Measurements from ENCODE around the gene CFAP100. TPM values are rescaled to one million over a fixed set of nuclear protein-coding genes. Genes with fewer than 3 reads are reported as not detected.

The CFAP100 gene
- total RNA-seq, 3 donors from 2014 or later (not counting 1 experiment from before 2014, with no cell fraction given) = not detected

- peaks cover 2% of the 10 kb centered on the region for H3K27me3 ChIP-seq (ENCODE audit: control insufficient read depth, insufficient read depth, low read length)
- intact Hi-C loops (cut with micrococcal nuclease) = no loop called here
- H3K27ac ChIP-seq (ENCODE audit: low read length) = no peak overlapping the region
- Mint-ChIP-seq H3K4me1 (peaks cover 0 to 5% of the 10 kb centered on the region in 2 donors), H3K36me3 (no peaks in the 10 kb centered on the region), H3K4me3 (no peak overlapping the region), H3K27me3 (ENCODE audit: low read depth in 2 of 2) (peaks cover 5 to 9% of the 10 kb centered on the region in 2 donors), H3K27ac (no peak overlapping the region), H3K9me3 (no peaks in the 10 kb centered on the region)
- H3K36me3 ChIP-seq (ENCODE audit: control insufficient read depth, insufficient read depth, low read length) = no peaks in the 10 kb centered on the region
- H3K4me1 ChIP-seq (ENCODE audit: control insufficient read depth, insufficient read depth, low read length) = no peaks in the 10 kb centered on the region
- no peak overlapping the region for H3K4me3 ChIP-seq (ENCODE audit: low read length)
- 79% methylated on average over 6 of the region's 7 CpGs for WGBS (ENCODE audit: insufficient coverage)
- no peak for TF ChIP-seq CTCF (IDR thresholded peaks at IDR 0.05)
- no peaks in the 10 kb centered on the region for H3K9me3 ChIP-seq (ENCODE audit: control insufficient read depth, insufficient read depth, low read length)
- ATAC-seq (no peak), DNase-seq (no peak)
Measured at GRCh38 chr3:126416943-126417342, 22.2 kb downstream of the CFAP100 start.

GRCh38 chr3:126417515-126417914 lies 22.8 kb downstream of the CFAP100 start:
- no peaks in the 10 kb centered on the region for H3K9me3 Mint-ChIP-seq
- 73% methylated on average over 4 of the region's 5 CpGs for WGBS (ENCODE audit: insufficient coverage)
- TF ChIP-seq CTCF (IDR thresholded peaks at IDR 0.05) = no peak

GRCh38 chr3:126417981-126418530 lies 23.3 kb downstream of the CFAP100 start:
- Histone ChIP-seq H3K27me3 (ENCODE audit: control insufficient read depth, insufficient read depth, low read length) (no peaks in the 10 kb centered on the region), H3K4me3 (ENCODE audit: low read length) (no peak overlapping the region), H3K4me1 (ENCODE audit: control insufficient read depth, insufficient read depth, low read length) (no peaks in the 10 kb centered on the region), H3K36me3 (ENCODE audit: control insufficient read depth, insufficient read depth, low read length) (no peaks in the 10 kb centered on the region), H3K9me3 (ENCODE audit: control insufficient read depth, insufficient read depth, low read length) (no peaks in the 10 kb centered on the region), H3K27ac (ENCODE audit: low read length) (no peak overlapping the region)
- Mint-ChIP-seq H3K4me1 (peaks cover 0 to 5% of the 10 kb centered on the region in 2 donors), H3K9me3 (no peaks in the 10 kb centered on the region), H3K27ac (no peak overlapping the region), H3K27me3 (ENCODE audit: low read depth in 2 of 2) (no peaks in the 10 kb centered on the region), H3K36me3 (no peaks in the 10 kb centered on the region), H3K4me3 (no peak overlapping the region)
- no peak for TF ChIP-seq CTCF (IDR thresholded peaks at IDR 0.05)
- WGBS (ENCODE audit: insufficient coverage) = 92% methylated on average over 11 of the region's 11 CpGs
- intact Hi-C loops (cut with micrococcal nuclease) = no loop called here
- ATAC-seq = no peak
- no peak for DNase-seq

More at GRCh38 chr3:126417515-126417914, 22.8 kb downstream of the CFAP100 start:
- DNase-seq (no peak), ATAC-seq (no peak)
- Histone ChIP-seq H3K36me3 (ENCODE audit: control insufficient read depth, insufficient read depth, low read length) (no peaks in the 10 kb centered on the region), H3K9me3 (ENCODE audit: control insufficient read depth, insufficient read depth, low read length) (no peaks in the 10 kb centered on the region), H3K27ac (ENCODE audit: low read length) (no peak overlapping the region), H3K4me3 (ENCODE audit: low read length) (no peak overlapping the region), H3K27me3 (ENCODE audit: control insufficient read depth, insufficient read depth, low read length) (no peaks in the 10 kb centered on the region), H3K4me1 (ENCODE audit: control insufficient read depth, insufficient read depth, low read length) (no peaks in the 10 kb centered on the region)
- H3K27ac Mint-ChIP-seq = no peak overlapping the region
- intact Hi-C loops (cut with micrococcal nuclease) = no loop called here
- peaks cover under 1 to 3% of the 10 kb centered on the region in 2 donors for H3K27me3 Mint-ChIP-seq (ENCODE audit: low read depth in 2 of 2)
- no peaks in the 10 kb centered on the region for H3K36me3 Mint-ChIP-seq
- H3K4me1 Mint-ChIP-seq = peaks cover 0 to 5% of the 10 kb centered on the region in 2 donors
- H3K4me3 Mint-ChIP-seq = no peak overlapping the region

GRCh38 chr3:126418661-126419131 lies 24.0 kb downstream of the CFAP100 start:
- Histone ChIP-seq H3K9me3 (ENCODE audit: control insufficient read depth, insufficient read depth, low read length) (no peaks in the 10 kb centered on the region), H3K27ac (ENCODE audit: low read length) (no peak overlapping the region), H3K4me1 (ENCODE audit: control insufficient read depth, insufficient read depth, low read length) (no peaks in the 10 kb centered on the region), H3K27me3 (ENCODE audit: control insufficient read depth, insufficient read depth, low read length) (no peaks in the 10 kb centered on the region), H3K36me3 (ENCODE audit: control insufficient read depth, insufficient read depth, low read length) (no peaks in the 10 kb centered on the region), H3K4me3 (ENCODE audit: low read length) (no peak overlapping the region)
- WGBS (ENCODE audit: insufficient coverage) = 95% methylated on average over 18 of the region's 20 CpGs
- Mint-ChIP-seq H3K27ac (no peak overlapping the region), H3K36me3 (no peaks in the 10 kb centered on the region), H3K4me1 (peaks cover 0 to 5% of the 10 kb centered on the region in 2 donors), H3K27me3 (ENCODE audit: low read depth in 2 of 2) (no peaks in the 10 kb centered on the region), H3K9me3 (no peaks in the 10 kb centered on the region), H3K4me3 (no peak overlapping the region)
- TF ChIP-seq CTCF (IDR thresholded peaks at IDR 0.05) = no peak
- intact Hi-C loops (cut with micrococcal nuclease) = no loop called here
- no peak for DNase-seq
- ATAC-seq = no peak

Measured in natural killer cell (primary cell).